Neural crest cell (in vitro differentiated cells): ENCODE results near the gene LDHD. TPM values are rescaled to one million over a fixed set of nuclear protein-coding genes. Genes with fewer than 3 reads are reported as not detected.

Experiments used
- DNase-seq: peaks from one replicate; pipeline ENCODE4 v3.0.0; 2021; ENCODE audit warnings: low read depth, mixed read lengths, low spot score
- H3K27ac Mint-ChIP-seq: one replicate; pipeline ENCODE4 v1.8.0; 2021; ENCODE audit warnings: mild to moderate bottlenecking, mixed read lengths; ENCODE audit not compliant: unreplicated experiment
- H3K27me3 Mint-ChIP-seq: 2 replicates; pipeline ENCODE4 v1.8.0; 2021; ENCODE audit warnings: low read depth, mild to moderate bottlenecking, mixed read lengths
- H3K36me3 Mint-ChIP-seq: 2 replicates; pipeline ENCODE4 v1.8.0; 2021; ENCODE audit warnings: low read depth, mild to moderate bottlenecking, mixed read lengths
- H3K4me1 Mint-ChIP-seq: 2 replicates; pipeline ENCODE4 v1.8.0; 2021; ENCODE audit warnings: mixed read lengths
- H3K4me3 Mint-ChIP-seq: one replicate; pipeline ENCODE4 v1.8.0; 2021; ENCODE audit warnings: mild to moderate bottlenecking, mixed read lengths
- H3K9me3 Mint-ChIP-seq: 2 replicates; pipeline ENCODE4 v1.8.0; 2021; ENCODE audit warnings: mixed read lengths
- CTCF ChIP-seq: fragments of 200-600 bp; sonication (generic); conservative IDR thresholded peaks from 2 replicates; pipeline ENCODE4 v1.5.0; 2021; ENCODE audit warnings: antibody characterized with exemption, mild to moderate bottlenecking
- total RNA-seq: library from RNA; stranded (reverse); gene quantifications from 2 replicates; pipeline ENCODE4 v1.2.1, GENCODE V29; 2021

The LDHD gene
- total RNA-seq, 1 donor from 2014 or later: 0.56 TPM

- Mint-ChIP-seq H3K4me3 (no peak overlapping the region), H3K36me3 (peaks cover 11% of the 10 kb centered on the region), H3K9me3 (peaks cover 2% of the 10 kb centered on the region), H3K27me3 (no peaks in the 10 kb centered on the region), H3K4me1 (peaks cover 17% of the 10 kb centered on the region), H3K27ac (no peak overlapping the region)
- no peak for DNase-seq
- TF ChIP-seq CTCF: no peak
Observed at GRCh38 chr16:75078886-75079285, 37.7 kb downstream of the LDHD start.

- Mint-ChIP-seq H3K27ac (no peak overlapping the region), H3K27me3 (no peaks in the 10 kb centered on the region), H3K9me3 (peaks cover 2% of the 10 kb centered on the region), H3K4me3 (no peak overlapping the region), H3K4me1 (peaks cover 12% of the 10 kb centered on the region), H3K36me3 (peaks cover 11% of the 10 kb centered on the region)
- TF ChIP-seq CTCF: no peak
- no peak for DNase-seq
Observed at GRCh38 chr16:75075688-75076268, 40.8 kb downstream of the LDHD start.

GRCh38 chr16:75074920-75075687, 41.5 kb downstream of the LDHD start:
- peaks cover 2% of the 10 kb centered on the region for H3K9me3 Mint-ChIP-seq
- H3K4me1 Mint-ChIP-seq: peaks cover 19% of the 10 kb centered on the region
- no peak overlapping the region for H3K4me3 Mint-ChIP-seq
- no peak for TF ChIP-seq CTCF
- DNase-seq: no peak
- H3K36me3 Mint-ChIP-seq: peaks cover 11% of the 10 kb centered on the region
- H3K27me3 Mint-ChIP-seq: no peaks in the 10 kb centered on the region
- no peak overlapping the region for H3K27ac Mint-ChIP-seq

GRCh38 chr16:75074304-75074793, 42.2 kb downstream of the LDHD start:
- TF ChIP-seq CTCF: no peak
- Mint-ChIP-seq H3K36me3 (peaks cover 11% of the 10 kb centered on the region), H3K4me1 (peaks cover 25% of the 10 kb centered on the region), H3K27ac (no peak overlapping the region), H3K4me3 (no peak overlapping the region), H3K9me3 (peaks cover 2% of the 10 kb centered on the region), H3K27me3 (no peaks in the 10 kb centered on the region)
- no peak for DNase-seq

- no peak for TF ChIP-seq CTCF
- Mint-ChIP-seq H3K9me3 (peaks cover 2% of the 10 kb centered on the region), H3K4me3 (no peak overlapping the region), H3K4me1 (peaks cover 25% of the 10 kb centered on the region), H3K27ac (no peak overlapping the region), H3K27me3 (no peaks in the 10 kb centered on the region), H3K36me3 (peaks cover 8% of the 10 kb centered on the region)
- no peak for DNase-seq
Observed at GRCh38 chr16:75073545-75074303, 42.9 kb downstream of the LDHD start.
